ENCODE measurements around the gene SSB. TPM values are rescaled to one million over a fixed set of nuclear protein-coding genes. Genes with fewer than 3 reads are reported as not detected.

Gene SSB
- total RNA-seq, 1 experiment from 2014 or later: 119 TPM

- in situ Hi-C loops (cut with HindIII; ENCODE audit: low pct_unique_long_range_greater_than_20kb, low sequenced_read_pairs) (no loop called here), intact Hi-C loops (cut with micrococcal nuclease; ENCODE audit: unreplicated experiment) (no loop called here)
- POLR2A ChIA-PET: no interaction called here
- Histone ChIP-seq H3K4me1 (ENCODE audit: control insufficient read depth, insufficient read depth, low read length) (no peaks in the 10 kb centered on the region), H3K4me3 (ENCODE audit: low read depth in 2 of 2, low read length in 2 of 2) (no peak overlapping the region), H3K36me3 (ENCODE audit: control insufficient read depth, insufficient read depth, low read length) (no peaks in the 10 kb centered on the region), H3K9me3 (ENCODE audit: control insufficient read depth, insufficient read depth, low read depth, low read length) (no peaks in the 10 kb centered on the region), H3K27ac (ENCODE audit: low read length) (no peak overlapping the region), H3K27me3 (ENCODE audit: control insufficient read depth, insufficient read depth, low read length) (no peaks in the 10 kb centered on the region)
- no peak for DNase-seq (ENCODE audit: low read depth, low spot score)
- TF ChIP-seq REST (IDR thresholded peaks at IDR 0.05; ENCODE audit: insufficient read depth in 1 of 2, low read depth in 2 of 2, low read length in 1 of 2) (no peak), TCF7L2 (IDR thresholded peaks at IDR 0.05; ENCODE audit: low read depth, low read length) (no peak), SIN3A (IDR thresholded peaks at IDR 0.05; ENCODE audit: borderline replicate concordance, insufficient read depth, low read depth, low read length) (no peak), CTCF (IDR thresholded peaks at IDR 0.05) (no peak), POLR2AphosphoS5 (IDR thresholded peaks at IDR 0.05; ENCODE audit: low read depth, low read length) (no peak)
- no TSS peak for BruUV-seq (replicated peaks)
- CTCF ChIA-PET: no interaction called here
- ATAC-seq: no peak
Observed at GRCh38 chr2:169757356-169757755, 41.3 kb upstream of the SSB start.

- H3K36me3 ChIP-seq (ENCODE audit: control insufficient read depth, insufficient read depth, low read length): no peaks in the 10 kb centered on the region
- no peak overlapping the region for H3K27ac ChIP-seq (ENCODE audit: low read length)
- intact Hi-C loops (cut with micrococcal nuclease; ENCODE audit: unreplicated experiment): no loop called here
- H3K27me3 ChIP-seq (ENCODE audit: control insufficient read depth, insufficient read depth, low read length): no peaks in the 10 kb centered on the region
- CTCF ChIA-PET: no interaction called here
- H3K4me1 ChIP-seq (ENCODE audit: control insufficient read depth, insufficient read depth, low read length): no peaks in the 10 kb centered on the region
- no peaks in the 10 kb centered on the region for H3K9me3 ChIP-seq (ENCODE audit: control insufficient read depth, insufficient read depth, low read depth, low read length)
- POLR2A ChIA-PET: no interaction called here
- in situ Hi-C loops (cut with HindIII; ENCODE audit: low pct_unique_long_range_greater_than_20kb, low sequenced_read_pairs): no loop called here
- DNase-seq (ENCODE audit: low read depth, low spot score): no peak
- BruUV-seq (replicated peaks): no TSS peak
- H3K4me3 ChIP-seq (ENCODE audit: low read depth in 2 of 2, low read length in 2 of 2): no peak overlapping the region
- no peak for ATAC-seq
- no peak for TF ChIP-seq TCF7L2 (IDR thresholded peaks at IDR 0.05; ENCODE audit: low read depth, low read length)
- TF ChIP-seq REST (IDR thresholded peaks at IDR 0.05; ENCODE audit: insufficient read depth in 1 of 2, low read depth in 2 of 2, low read length in 1 of 2): no peak
- TF ChIP-seq CTCF (IDR thresholded peaks at IDR 0.05): no peak
- TF ChIP-seq POLR2AphosphoS5 (IDR thresholded peaks at IDR 0.05; ENCODE audit: low read depth, low read length): no peak
- no peak for TF ChIP-seq SIN3A (IDR thresholded peaks at IDR 0.05; ENCODE audit: borderline replicate concordance, insufficient read depth, low read depth, low read length)
Observed at GRCh38 chr2:169757778-169758177, 40.9 kb upstream of the SSB start.
